Right cardiac atrium (tissue), 5 donors: Measurements from ENCODE around the gene C2orf69. TPM values are rescaled to one million over a fixed set of nuclear protein-coding genes. Genes with fewer than 3 reads are reported as not detected.

Experiments
- ATAC-seq, 2 donors: fragments of 200-7000 bp; cut with Tn5 transposase; one replicate each; pipeline versions ENCODE4 v1.8.0 to v1.9.1; 2020; ENCODE audit warnings: moderate library complexity in 2 of 2, mild to moderate bottlenecking in 1 of 2
- DNase-seq, 3 donors: peaks; one replicate each; pipeline ENCODE4 v3.0.0-alpha.2; 2020
- H3K27ac ChIP-seq: one replicate; pipeline ENCODE4 v1.5.1; 2013; ENCODE audit warnings: mild to moderate bottlenecking, low read length, control low read depth, moderate library complexity
- H3K27me3 ChIP-seq: one replicate; pipeline ENCODE4 v1.6.1; 2013; ENCODE audit not compliant: control insufficient read depth, insufficient read depth
- H3K4me1 ChIP-seq: one replicate; pipeline ENCODE4 v1.6.1; 2013; ENCODE audit warnings: low read length; ENCODE audit not compliant: control insufficient read depth, insufficient read depth
- H3K4me3 ChIP-seq: one replicate; pipeline ENCODE4 v1.5.1; 2013; ENCODE audit warnings: low read length, control low read depth
- H3K9me3 ChIP-seq: one replicate; pipeline ENCODE4 v1.6.1; 2013; ENCODE audit warnings: low read length; ENCODE audit not compliant: control insufficient read depth
- WGBS: extraction: QIAGEN DNeasy Blood & Tissue Kit; methylation state at CpG from one replicate; pipeline ENCODE4 v1.1.7; 2013; 5-methylcytosine and 5-hydroxymethylcytosine counted together
- intact Hi-C, 4 donors: fragments of 100-400 bp; cut with DNase I; formaldehyde crosslinking; loops; one replicate each; pipeline versions ENCODE4 v1.11.0 to v1.14.0; 2022 to 2023
- polyA plus RNA-seq: library from polyadenylated mRNA; stranded (reverse); fragments of 200-250 nt; gene quantifications from one replicate; pipeline ENCODE4 v1.2.3, GENCODE V29; 2013
- total RNA-seq, 4 donors: library from RNA; stranded (reverse); fragmentation: NEBNext Ultra II Directional; extraction: Animal tissue kit (Norgen Biotek cat#: 25700); gene quantifications; one replicate each; pipeline ENCODE4 v1.2.1, GENCODE V29; 2021
- donor health status: healthy with polysubstance abuse.
- donor health status: DM: no; HTN: yes; CAD: no.
- donor health status: DM: no; HTN: no; CAD: no.
- donor health status: DM: no; HTN: yes; CAD: no; lungs with severe emphysema.
- donor health status: DM: yes; HTN: yes; CAD: no.

C2orf69 gene
- total and polyA plus RNA-seq, 5 donors, result 6.4 to 12.5 (median 9.3) TPM

GRCh38 chr2:199943373-199943772, 32.3 kb downstream of the C2orf69 start:
- H3K27me3 ChIP-seq, result no peaks in the 10 kb centered on the region
- no peak overlapping the region for H3K4me3 ChIP-seq
- WGBS, result 92% methylated on average over 4 of the region's 4 CpGs
- intact Hi-C loops, result no loop called here
- DNase-seq (no peak), ATAC-seq (no peak)
- no peak overlapping the region for H3K27ac ChIP-seq
- H3K4me1 ChIP-seq, result no peaks in the 10 kb centered on the region
- H3K9me3 ChIP-seq, result no peaks in the 10 kb centered on the region

GRCh38 chr2:199946196-199946595, 35.1 kb downstream of the C2orf69 start:
- intact Hi-C loops, result no loop called here
- no peak for DNase-seq
- H3K4me1 ChIP-seq, result no peaks in the 10 kb centered on the region
- no peaks in the 10 kb centered on the region for H3K9me3 ChIP-seq
- no peaks in the 10 kb centered on the region for H3K27me3 ChIP-seq
- H3K4me3 ChIP-seq, result no peak overlapping the region
- H3K27ac ChIP-seq, result no peak overlapping the region
- no peak for ATAC-seq
- WGBS, result 92% methylated on average over 1 of the region's 1 CpG

DNA sequence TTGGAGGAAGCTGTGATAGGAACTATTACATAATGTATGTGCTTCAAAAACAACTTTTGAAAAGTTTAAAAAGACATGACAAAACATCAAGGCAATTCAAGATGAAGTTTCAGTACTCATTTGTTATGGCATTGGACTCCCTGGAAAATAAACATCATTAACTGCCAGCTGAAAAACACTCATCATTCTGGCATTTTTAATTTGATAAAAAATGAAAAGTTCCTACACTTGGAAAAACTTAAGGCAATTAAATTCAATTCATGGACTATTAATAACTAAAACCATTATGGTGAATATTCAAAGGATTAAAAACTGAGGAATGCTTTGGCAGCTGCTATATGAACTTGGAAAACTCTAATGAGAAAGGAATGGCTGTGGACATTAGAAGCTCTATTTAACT, 35.7 kb downstream of the C2orf69 start:
- no peaks in the 10 kb centered on the region for H3K9me3 ChIP-seq
- H3K4me1 ChIP-seq, result no peaks in the 10 kb centered on the region
- no peak overlapping the region for H3K27ac ChIP-seq
- no peak for DNase-seq
- intact Hi-C loops, result no loop called here
- ATAC-seq, result no peak
- no peaks in the 10 kb centered on the region for H3K27me3 ChIP-seq
- no peak overlapping the region for H3K4me3 ChIP-seq

- H3K27ac ChIP-seq, result no peak overlapping the region
- H3K4me1 ChIP-seq, result peaks cover 3% of the 10 kb centered on the region
- no peaks in the 10 kb centered on the region for H3K27me3 ChIP-seq
- no peak for ATAC-seq
- no peaks in the 10 kb centered on the region for H3K9me3 ChIP-seq
- no peak overlapping the region for H3K4me3 ChIP-seq
- 91% methylated on average over 5 of the region's 5 CpGs for WGBS
- DNase-seq, result no peak
- intact Hi-C loops, result no loop called here
Observed at GRCh38 chr2:199950396-199950795, 39.3 kb downstream of the C2orf69 start.

DNA sequence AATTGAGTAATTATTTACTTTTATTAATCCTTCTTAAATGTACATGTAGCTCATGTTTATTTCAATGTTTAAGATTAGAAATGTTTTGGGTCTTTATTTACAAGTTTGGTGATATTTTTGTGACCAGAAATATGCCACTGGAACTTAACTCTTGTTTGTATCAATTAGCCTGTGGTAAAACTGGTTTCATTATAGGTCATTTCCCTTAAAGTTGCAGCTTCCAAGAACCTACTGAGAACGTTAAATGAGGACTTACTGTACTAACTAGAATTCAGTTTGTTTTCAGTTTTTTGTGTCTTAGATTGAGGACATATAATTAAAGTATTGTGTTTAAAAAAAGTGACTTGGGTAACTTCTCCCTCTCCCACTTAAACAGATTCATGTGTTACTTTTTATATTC, 39.9 kb downstream of the C2orf69 start:
- Histone ChIP-seq H3K4me1 (peaks cover 3% of the 10 kb centered on the region), H3K27ac (no peak overlapping the region), H3K4me3 (no peak overlapping the region), H3K9me3 (no peaks in the 10 kb centered on the region), H3K27me3 (no peaks in the 10 kb centered on the region)
- DNase-seq, result no peak
- 74% methylated on average over 1 of the region's 1 CpG for WGBS
- ATAC-seq, result no peak
- intact Hi-C loops, result no loop called here

GRCh38 chr2:199955007-199955338, 43.9 kb downstream of the C2orf69 start:
- Histone ChIP-seq H3K9me3 (no peaks in the 10 kb centered on the region), H3K4me3 (peak overlapping the region; percentile 81), H3K27ac (peak overlapping the region; percentile 93), H3K4me1 (peaks cover 3% of the 10 kb centered on the region), H3K27me3 (no peaks in the 10 kb centered on the region)
- ATAC-seq, result peak; percentile 49 to 52
- intact Hi-C loops, result no loop called here
- DNase-seq, result no peak
- 0% methylated on average over 13 of the region's 13 CpGs for WGBS

- ATAC-seq, result peak; percentile 96
- Histone ChIP-seq H3K27ac (peak within 1 kb of the TSS; percentile 93), H3K4me3 (peak within 1 kb of the TSS; percentile 81), H3K9me3 (no peaks in the 10 kb centered on the region), H3K4me1 (peaks cover 3% of the 10 kb centered on the region), H3K27me3 (no peaks in the 10 kb centered on the region)
- intact Hi-C loops, result no loop called here
- under 1% methylated on average over 64 of the region's 64 CpGs for WGBS
- DNase-seq, result peak; percentile 78 to 91 (median 91)
Observed at GRCh38 chr2:199955339-199956061, 44.4 kb downstream of the C2orf69 start, which contains the start of the genes MAIP1 and TYW5. Gene MAIP1 (plus strand): TSS chr2:199955582. CDS start chr2:199955799, 217 bp downstream. Gene TYW5 (minus strand): TSS chr2:199955491. CDS start chr2:199955470, 21 bp downstream.

GRCh38 chr2:199956062-199956380, 44.9 kb downstream of the C2orf69 start:
- peaks cover 3% of the 10 kb centered on the region for H3K4me1 ChIP-seq
- H3K4me3 ChIP-seq, result peak overlapping the region; percentile 81
- WGBS, result under 1% methylated on average over 10 of the region's 10 CpGs
- H3K27ac ChIP-seq, result peak overlapping the region; percentile 93
- no peaks in the 10 kb centered on the region for H3K27me3 ChIP-seq
- ATAC-seq (no peak), DNase-seq (no peak)
- no peaks in the 10 kb centered on the region for H3K9me3 ChIP-seq
- intact Hi-C loops, result no loop called here

DNA sequence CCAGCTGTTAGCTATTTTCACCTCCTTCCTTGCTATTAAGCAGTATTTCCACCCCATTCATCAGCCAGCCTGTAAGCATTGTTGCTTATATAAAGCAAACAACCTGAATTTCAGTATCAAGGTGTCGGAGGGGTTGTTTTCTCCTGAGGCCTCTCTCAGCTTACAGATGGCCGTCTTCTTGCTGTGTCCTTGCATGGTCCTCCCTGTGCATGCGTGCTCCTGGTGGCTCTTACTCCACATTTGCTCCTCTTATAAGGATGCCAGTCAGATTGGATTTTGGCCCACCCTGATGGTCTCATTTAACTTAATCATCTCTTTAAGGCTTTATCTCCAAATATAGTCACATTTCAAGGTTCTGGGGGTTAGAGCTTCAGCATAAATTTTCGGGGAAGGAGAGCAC, 46.9 kb downstream of the C2orf69 start:
- Histone ChIP-seq H3K9me3 (no peaks in the 10 kb centered on the region), H3K27ac (no peak overlapping the region), H3K4me3 (no peak overlapping the region), H3K4me1 (peaks cover 3% of the 10 kb centered on the region), H3K27me3 (no peaks in the 10 kb centered on the region)
- DNase-seq (no peak), ATAC-seq (no peak)
- WGBS, result 84% methylated on average over 4 of the region's 4 CpGs
- intact Hi-C loops, result no loop called here

DNA sequence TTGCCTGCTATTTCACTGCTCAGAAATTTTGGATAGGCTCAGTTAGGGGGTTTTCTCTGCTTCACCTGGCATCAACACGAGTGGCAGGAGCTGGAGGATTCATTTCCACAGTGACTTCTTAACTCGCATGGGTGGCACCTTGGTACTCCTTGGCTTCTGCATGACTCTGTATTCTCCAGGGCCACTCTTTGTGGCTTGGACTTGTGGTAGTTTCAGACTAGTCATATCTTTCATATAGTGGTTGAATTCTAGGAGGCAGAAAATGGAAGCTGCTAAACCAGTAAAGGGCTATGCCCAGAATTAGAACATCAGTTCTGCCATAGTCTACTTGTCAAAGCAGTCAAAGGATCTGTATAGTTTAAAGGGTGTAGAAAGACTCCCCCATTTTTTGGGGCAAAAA, 51.1 kb downstream of the C2orf69 start:
- H3K4me3 ChIP-seq, result no peak overlapping the region
- H3K4me1 ChIP-seq, result no peaks in the 10 kb centered on the region
- WGBS, result 90% methylated on average over 2 of the region's 2 CpGs
- no peak overlapping the region for H3K27ac ChIP-seq
- DNase-seq, result no peak
- H3K27me3 ChIP-seq, result no peaks in the 10 kb centered on the region
- H3K9me3 ChIP-seq, result no peaks in the 10 kb centered on the region
- no peak for ATAC-seq
- intact Hi-C loops, result no loop called here

- no peaks in the 10 kb centered on the region for H3K4me1 ChIP-seq
- intact Hi-C loops, result no loop called here
- no peak for ATAC-seq
- H3K27ac ChIP-seq, result no peak overlapping the region
- no peak for DNase-seq
- 55% methylated on average over 2 of the region's 2 CpGs for WGBS
- H3K27me3 ChIP-seq, result no peaks in the 10 kb centered on the region
- no peaks in the 10 kb centered on the region for H3K9me3 ChIP-seq
- no peak overlapping the region for H3K4me3 ChIP-seq
Observed at GRCh38 chr2:199966405-199966804, 55.3 kb downstream of the C2orf69 start.

- ATAC-seq (no peak), DNase-seq (no peak)
- WGBS, result 76% methylated on average over 1 of the region's 1 CpG
- intact Hi-C loops, result no loop called here
- Histone ChIP-seq H3K27ac (no peak overlapping the region), H3K27me3 (no peaks in the 10 kb centered on the region), H3K9me3 (no peaks in the 10 kb centered on the region), H3K4me1 (no peaks in the 10 kb centered on the region), H3K4me3 (no peak overlapping the region)
Observed at GRCh38 chr2:199966976-199967375, 55.9 kb downstream of the C2orf69 start.
